K562 treated with DMSO at 1 percent for 24 hours (cell line): ENCODE data around the gene SLCO2B1. TPM values are rescaled to one million over a fixed set of nuclear protein-coding genes. Genes with fewer than 3 reads are reported as not detected.

Experiments
- total RNA-seq: library from RNA; unstranded; fragments of 300-600 nt; gene quantifications from 2 replicates; pipeline ENCODE4 v1.2.3, GENCODE V29; 2022; ENCODE audit warnings: low read depth; ENCODE audit not compliant: insufficient read depth

SLCO2B1 gene, protein sequence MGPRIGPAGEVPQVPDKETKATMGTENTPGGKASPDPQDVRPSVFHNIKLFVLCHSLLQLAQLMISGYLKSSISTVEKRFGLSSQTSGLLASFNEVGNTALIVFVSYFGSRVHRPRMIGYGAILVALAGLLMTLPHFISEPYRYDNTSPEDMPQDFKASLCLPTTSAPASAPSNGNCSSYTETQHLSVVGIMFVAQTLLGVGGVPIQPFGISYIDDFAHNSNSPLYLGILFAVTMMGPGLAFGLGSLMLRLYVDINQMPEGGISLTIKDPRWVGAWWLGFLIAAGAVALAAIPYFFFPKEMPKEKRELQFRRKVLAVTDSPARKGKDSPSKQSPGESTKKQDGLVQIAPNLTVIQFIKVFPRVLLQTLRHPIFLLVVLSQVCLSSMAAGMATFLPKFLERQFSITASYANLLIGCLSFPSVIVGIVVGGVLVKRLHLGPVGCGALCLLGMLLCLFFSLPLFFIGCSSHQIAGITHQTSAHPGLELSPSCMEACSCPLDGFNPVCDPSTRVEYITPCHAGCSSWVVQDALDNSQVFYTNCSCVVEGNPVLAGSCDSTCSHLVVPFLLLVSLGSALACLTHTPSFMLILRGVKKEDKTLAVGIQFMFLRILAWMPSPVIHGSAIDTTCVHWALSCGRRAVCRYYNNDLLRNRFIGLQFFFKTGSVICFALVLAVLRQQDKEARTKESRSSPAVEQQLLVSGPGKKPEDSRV
- total RNA-seq, result 14.8 and 19.7 TPM in 2 replicates

GRCh38 chr11:75150879-75151278 is at the start of gene SLCO2B1:
Gene SLCO2B1 (plus strand): TSS chr11:75151107. CDS start chr11:75151382, 275 bp downstream.

GRCh38 chr11:75240311-75241035 is 89.6 kb downstream of the SLCO2B1 start, which contains the start of gene TPBGL:
Gene TPBGL (plus strand): TSS chr11:75240774. CDS start chr11:75241050, 276 bp downstream.

Other genes starting within 250 kb of the SLCO2B1 start
- gene XRRA1, start 202.0 kb upstream of the SLCO2B1 start, total RNA-seq, result 24.9 and 27.1 TPM in 2 replicates
- 33.5 and 41.2 TPM in 2 replicates for gene SPCS2, start 201.8 kb upstream of the SLCO2B1 start, total RNA-seq
- gene NEU3, start 162.2 kb upstream of the SLCO2B1 start, total RNA-seq, result 13.8 and 15.4 TPM in 2 replicates
- gene OR2AT4, start 54.2 kb upstream of the SLCO2B1 start, total RNA-seq, result 0.16 and 0.49 TPM in 2 replicates
- gene TPBGL, start 89.7 kb downstream of the SLCO2B1 start, total RNA-seq, result 0.23 and 0.36 TPM in 2 replicates
- gene ARRB1, start 200.6 kb downstream of the SLCO2B1 start, total RNA-seq, result 53.9 and 54.6 TPM in 2 replicates
- gene RPS3, start 248.4 kb downstream of the SLCO2B1 start, total RNA-seq, result 5,373 and 5,444 TPM in 2 replicates